GM21576 (cell line): Measurements from ENCODE around the gene SPSB1.

Source experiments
- ATAC-seq: cut with Tn5 transposase; IDR thresholded peaks from one replicate; pipeline ENCODE4 v1.9.1; 2021; ENCODE audit warnings: mild to moderate bottlenecking, moderate library complexity; ENCODE audit not compliant: unreplicated experiment

Gene SPSB1

DNA sequence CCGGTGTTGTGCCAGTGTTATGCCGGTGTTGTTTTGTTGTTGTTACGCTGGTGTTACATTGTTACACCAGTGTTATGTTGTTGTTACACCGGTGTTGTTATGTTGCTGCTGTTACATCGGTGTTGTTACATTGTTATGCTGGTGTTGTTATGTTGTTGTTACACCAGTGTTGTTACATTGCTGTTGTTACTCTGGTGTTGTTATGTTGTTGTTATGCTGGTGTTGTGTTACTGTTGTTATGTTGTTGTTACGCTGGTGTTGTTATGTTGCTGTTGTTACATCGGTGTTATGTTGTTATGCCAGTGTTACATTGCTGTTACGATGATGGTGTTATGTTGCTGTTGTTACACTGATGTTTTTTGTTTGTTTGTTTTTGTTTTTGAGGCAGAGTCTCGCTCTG is 34.1 kb upstream of the SPSB1 start:
- no peak for ATAC-seq

DNA sequence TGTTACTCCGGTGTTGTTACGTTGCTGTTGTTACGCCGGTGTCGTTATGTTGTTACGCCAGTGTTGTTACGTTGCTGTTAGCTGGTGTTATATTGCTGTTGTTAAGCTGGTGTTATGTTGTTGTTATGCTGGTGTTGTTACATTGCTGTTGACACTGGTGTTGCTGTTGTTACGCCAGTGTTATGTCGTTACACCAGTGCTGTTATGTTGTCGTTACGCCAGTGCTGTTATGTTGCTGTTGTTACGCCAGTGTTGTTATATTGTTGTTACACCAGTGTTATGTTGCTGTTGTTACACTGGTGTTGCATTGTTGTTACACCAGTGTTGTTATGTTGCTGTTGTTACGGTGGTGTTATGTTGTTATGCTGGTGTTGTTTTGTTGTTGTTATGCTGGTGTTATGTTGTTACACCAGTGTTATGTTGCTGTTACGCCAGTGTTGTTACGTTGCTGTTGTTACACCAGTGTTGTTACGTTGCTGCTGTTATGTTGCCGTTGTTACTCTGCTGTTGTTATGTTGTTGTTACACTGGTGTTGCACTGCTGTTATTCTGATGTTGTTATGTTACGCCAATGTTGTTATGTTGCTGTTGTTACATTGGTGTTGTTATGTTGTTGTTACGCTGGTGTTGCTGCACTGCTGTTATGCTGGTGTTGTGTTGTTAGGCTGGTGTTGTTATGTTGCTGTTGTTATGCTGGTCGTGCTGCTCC is 32.5 kb upstream of the SPSB1 start:
- ATAC-seq: no peak

DNA sequence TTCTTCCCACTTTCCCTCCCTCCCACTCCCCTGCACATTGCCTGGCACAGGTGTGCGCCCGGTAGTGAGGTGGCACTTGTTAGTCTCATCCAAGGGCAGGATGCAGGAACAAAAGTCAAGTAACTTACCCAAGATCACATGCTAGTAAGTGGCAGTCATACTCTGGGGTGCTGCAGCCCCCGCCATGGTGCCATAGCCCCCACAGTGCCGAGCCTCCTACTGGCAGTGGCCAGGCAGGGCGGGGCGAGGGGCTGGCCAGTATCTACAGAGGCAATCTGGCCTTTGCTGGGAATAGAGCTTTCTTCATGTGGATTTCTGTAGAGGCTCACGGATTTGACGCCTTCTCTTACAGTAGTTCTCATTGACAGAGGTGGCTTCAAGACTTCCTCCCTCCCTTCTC is 31.2 kb upstream of the SPSB1 start:
- ATAC-seq: no peak

DNA sequence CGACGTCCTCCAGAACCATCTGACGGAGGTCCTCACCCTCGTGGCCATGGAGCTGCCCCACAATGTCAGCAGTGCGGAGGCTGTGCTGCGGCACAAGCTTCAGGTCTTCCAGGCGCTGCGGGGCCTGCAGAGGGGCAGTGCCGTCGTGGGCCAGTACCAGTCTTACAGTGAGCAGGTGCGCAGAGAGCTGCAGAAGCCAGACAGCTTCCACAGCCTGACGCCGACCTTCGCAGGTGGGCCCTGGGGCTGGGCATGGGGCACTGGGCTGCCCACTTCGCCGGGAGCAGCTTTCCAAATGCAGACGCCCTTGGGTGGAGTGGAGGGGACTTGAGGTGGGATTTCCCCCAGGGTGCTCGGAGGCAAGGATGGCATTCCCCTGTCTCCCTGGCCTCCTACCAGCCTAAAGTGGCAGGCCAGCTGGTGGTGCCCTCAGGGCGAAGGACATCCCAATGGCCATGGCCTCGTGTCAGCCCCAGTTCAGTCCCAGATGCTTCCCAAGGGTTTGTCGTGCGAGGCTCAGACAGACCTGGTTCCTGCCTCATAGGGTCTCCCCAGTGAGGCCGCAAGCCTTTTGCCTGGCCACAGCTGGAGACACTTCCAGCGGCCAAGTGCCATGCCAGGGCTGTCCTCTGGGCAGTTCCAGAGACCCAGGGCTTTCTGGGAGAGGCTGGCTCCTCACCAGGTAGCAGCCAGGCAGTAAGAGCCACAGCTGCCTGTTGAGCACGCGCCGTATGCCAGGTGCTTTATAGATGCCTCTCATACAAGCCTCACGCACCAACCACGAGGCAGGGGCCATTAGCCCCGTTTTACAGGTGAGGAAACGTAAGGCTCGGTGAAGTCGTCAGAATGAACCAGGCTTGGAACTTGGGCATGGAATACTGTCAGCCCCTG is 30.4 kb upstream of the SPSB1 start:
- ATAC-seq: no peak

DNA sequence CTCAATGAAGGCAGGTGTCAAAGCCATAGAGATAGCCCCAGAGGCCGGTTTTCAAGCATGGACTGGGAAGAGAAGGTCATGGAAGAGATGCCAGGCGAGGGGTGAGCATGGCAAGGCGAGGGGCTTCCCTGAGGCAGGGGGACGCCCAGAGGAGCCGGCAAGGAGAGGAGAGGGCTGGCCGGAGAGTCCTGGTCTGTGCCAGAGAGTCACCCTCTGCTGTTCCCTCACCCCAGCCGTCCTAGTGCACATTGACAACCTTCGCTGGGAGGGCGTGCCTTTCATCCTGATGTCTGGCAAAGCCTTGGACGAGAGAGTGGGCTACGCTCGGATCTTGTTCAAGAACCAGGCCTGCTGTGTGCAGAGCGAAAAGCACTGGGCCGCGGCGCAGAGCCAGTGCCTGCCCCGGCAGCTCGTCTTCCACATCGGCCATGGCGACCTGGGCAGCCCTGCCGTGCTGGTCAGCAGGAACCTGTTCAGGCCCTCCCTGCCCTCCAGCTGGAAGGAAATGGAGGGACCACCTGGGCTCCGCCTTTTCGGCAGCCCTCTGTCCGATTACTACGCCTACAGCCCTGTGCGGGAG is 29.3 kb upstream of the SPSB1 start:
- ATAC-seq: no peak

DNA sequence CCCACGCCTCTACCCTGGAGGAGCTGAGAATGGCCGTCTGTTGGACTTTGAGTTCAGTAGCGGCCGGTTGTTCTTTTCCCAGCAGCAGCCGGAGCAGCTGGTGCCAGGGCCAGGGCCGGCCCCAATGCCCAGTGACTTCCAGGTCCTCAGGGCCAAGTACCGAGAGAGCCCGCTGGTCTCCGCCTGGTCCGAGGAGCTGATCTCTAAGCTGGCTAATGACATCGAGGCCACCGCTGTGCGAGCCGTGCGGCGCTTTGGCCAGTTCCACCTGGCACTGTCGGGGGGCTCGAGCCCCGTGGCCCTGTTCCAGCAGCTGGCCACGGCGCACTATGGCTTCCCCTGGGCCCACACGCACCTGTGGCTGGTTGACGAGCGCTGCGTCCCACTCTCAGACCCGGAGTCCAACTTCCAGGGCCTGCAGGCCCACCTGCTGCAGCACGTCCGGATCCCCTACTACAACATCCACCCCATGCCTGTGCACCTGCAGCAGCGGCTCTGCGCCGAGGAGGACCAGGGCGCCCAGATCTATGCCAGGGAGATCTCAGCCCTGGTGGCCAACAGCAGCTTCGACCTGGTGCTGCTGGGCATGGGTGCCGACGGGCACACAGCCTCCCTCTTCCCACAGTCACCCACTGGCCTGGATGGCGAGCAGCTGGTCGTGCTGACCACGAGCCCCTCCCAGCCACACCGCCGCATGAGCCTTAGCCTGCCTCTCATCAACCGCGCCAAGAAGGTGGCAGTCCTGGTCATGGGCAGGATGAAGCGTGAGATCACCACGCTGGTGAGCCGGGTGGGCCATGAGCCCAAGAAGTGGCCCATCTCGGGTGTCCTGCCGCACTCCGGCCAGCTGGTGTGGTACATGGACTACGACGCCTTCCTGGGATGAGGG is 28.5 kb upstream of the SPSB1 start:
- no peak for ATAC-seq

DNA sequence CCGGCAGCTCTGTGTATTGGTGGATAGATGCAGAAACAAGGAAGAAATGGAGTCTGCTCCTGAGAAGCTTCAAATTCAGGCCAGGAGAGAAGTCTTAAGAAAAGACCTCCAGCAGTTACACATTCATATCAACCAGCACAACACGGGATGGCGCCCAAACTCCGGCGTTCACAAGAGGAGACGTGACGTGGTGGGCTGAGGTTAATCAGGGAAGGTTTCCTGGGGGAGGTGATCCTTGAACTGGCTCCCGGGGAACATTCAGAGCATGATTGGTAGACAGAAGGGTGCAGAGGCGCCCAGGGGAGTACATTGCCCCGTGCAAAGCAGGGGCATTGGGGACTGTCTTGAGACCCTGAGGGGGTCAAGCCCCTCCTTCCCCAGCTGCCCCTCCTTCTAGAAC is 27.7 kb upstream of the SPSB1 start:
- no peak for ATAC-seq

DNA sequence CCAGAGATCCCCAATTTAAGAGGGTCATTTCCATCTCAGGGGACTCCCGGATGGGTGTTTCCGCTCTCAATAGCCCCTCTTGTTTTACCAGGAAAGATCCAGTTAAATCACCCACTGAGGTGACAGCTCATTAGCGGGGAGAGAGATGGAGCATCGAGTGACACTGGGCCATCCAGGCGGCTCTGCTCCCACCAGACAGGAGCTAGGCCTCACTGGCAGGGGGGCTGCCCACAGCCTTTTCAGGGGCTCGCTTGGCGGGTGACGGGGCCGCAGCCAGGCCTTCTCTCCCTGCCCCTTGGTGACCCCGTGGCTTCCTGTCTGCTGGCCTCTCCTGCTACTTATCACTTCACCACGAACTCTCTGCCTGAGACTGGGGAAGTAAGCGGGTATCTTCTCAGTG is 26.7 kb upstream of the SPSB1 start:
- ATAC-seq: no peak

DNA sequence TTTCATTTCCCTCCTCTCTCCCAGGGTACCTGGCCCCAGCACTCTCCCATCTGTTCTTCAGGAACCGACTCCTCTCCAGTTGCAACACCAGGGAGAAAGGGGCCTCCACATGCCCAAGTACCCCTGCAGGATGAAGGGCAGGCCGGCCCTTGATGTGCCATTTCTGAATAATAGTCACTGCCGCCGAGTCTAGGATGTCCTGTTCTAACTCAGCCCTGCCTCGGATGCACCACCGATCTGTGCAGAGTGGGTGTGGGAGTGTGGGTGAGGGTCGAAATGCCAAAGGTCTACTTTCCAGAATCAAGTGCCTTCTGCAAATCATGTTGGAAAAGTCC is 25.4 kb upstream of the SPSB1 start:
- no peak for ATAC-seq

DNA sequence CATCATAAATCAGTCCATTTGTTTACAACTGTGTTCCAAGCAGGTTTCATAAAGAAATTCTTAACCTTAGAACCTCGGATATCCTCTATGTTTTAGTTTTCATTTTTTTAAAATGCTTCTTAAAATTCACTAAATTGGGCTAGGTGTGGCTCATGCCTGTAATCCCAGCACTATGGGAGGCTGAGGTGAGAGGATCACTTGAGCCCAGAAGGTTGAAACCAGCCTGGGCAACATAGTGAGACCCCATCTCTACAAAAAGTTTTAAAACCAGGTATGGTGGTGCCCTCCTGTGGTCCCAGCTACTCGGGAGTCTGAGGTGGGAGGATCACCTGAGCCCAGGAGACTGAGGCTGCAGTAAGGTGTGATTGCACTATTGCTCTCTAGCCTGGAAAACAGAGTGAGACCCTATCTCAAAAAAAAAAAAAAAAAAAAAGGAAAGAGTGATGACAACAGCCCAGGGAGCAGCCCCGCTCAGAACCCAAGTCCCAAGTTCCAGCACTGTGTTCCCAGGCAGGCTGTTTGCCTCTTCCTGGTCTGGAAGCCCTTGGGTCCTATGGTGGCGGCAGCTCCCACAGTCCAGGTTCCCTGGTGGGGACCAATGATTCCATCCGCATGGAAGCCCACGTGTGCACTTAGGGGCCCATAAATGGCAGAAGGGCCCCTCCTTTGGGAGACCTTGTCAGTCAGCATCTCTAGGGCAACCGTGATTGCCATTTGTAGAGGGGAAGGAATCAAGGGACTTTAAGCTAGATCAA is 24.7 kb upstream of the SPSB1 start:
- no peak for ATAC-seq

DNA sequence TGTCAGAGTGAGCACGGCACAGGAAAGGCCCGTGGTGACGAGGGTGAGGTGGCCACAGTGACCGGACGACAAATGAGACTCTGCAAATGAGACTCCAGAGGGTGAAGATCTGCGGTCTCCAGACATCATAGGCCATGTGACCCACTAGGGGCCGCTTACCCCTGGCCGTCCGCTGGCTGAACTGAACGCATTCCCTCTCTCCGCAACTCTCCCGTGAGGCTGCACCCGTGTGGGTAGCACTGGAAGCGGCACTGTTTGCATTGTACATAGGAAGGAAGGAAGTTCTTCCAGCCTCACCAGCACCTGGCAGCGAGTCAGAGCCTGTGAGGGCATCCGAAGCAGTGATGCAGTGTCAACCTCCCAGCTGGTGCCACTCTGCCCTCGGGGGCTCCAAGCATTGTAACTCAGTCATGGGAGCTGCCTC is 23.6 kb upstream of the SPSB1 start:
- no peak for ATAC-seq

DNA sequence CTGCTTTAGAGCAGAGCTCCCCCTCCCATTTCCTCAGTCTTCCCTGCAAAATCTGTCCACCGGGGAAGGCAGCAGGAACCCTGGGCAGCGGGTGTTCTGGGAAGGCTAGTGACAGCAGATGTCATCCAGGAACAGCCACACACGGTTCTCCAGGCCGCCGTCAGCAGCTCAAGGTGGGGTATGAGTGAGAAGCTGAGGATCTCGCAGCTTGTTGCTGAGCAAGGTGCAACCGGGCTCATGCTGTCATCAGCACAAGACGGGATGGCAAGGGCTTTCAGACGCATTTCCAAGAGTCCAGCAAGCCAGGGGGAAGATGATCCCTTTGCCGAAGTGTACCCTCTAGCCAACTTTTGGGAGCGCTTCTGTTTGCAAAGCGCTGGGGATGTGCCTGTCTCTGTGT is 23.0 kb upstream of the SPSB1 start:
- no peak for ATAC-seq

DNA sequence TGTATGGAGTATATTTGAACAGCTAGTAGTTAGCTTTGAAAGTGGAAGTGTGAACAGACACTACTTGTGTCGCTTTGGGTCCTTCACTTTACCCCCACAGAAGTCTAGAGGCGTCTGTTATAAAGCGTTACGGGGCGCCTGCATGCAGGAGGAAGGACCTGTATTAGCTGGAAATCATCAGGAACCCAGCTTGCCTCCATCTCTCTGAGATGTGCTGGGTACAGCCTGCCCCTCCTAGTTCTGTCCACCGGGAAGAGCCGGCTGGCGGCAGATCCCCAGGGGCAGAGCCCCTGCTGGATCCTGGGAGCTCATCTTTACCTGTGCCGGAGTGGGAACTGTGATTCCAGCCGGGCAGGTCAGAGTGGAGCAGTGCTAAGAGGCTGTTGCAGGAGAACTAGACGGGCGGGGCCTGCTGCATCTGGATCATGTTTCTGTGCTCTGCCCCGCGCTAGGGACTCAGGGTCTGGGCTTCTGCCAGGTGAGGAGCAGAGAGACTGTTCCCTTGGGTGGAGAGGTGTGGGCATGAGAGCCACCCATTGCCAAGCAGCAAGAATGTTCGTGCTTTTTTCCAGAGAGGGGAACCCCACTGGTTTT is 22.3 kb upstream of the SPSB1 start:
- ATAC-seq: no peak

DNA sequence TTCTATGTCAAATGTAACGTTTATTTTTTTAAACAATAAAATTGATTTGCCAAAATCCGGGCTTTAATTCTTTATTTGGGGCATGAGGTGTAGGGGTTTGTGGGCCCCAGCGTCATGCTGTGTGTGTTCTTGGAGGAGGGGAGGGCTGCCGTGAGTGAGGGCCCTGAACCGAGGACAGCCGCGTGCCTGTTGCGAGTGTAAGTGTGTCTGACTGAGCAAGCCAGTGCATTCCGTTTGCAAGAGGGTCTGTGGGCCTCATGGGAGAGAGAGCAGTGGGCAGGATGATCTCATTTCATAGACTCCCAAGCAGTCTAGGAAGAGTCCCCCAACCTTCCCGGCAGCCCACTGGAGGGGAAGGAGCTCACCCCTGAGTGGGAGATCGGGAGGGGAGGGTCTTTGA is 21.4 kb upstream of the SPSB1 start:
- ATAC-seq: no peak

DNA sequence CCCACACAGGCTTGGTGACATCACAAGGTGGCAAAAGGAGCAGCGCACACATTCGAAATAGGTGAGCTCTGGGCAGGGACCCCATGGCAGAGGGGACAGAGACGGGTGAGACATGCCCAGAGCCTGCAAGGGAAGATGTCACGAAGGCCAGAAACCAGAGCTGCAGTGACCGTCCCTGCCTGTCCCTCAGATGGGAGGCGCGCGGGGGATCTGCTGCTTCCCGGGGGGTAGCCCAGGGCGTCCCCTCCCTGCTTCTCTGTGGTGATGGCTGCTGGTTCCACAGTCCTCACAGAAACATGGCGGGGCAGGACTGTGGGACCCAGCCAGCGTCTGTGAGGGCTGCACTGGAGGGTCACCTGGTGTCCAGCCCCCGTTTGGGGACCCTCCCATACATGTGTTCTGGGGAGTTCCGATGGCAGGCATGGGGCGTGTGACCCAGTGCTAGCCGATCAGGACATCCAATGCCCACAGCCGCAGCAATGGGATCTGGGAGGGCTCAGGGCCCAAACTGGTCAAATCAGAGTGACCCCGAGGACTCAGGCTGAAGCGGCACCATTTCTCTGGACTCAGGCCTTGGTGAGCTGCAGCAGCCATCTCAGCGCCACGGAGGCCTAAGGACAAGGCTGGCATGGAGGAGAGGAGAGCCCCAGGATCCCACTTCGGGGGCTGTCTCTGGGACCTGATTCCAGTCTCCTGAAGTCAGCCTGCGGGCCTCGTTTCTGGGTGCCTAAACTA is 20.7 kb upstream of the SPSB1 start:
- no peak for ATAC-seq

DNA sequence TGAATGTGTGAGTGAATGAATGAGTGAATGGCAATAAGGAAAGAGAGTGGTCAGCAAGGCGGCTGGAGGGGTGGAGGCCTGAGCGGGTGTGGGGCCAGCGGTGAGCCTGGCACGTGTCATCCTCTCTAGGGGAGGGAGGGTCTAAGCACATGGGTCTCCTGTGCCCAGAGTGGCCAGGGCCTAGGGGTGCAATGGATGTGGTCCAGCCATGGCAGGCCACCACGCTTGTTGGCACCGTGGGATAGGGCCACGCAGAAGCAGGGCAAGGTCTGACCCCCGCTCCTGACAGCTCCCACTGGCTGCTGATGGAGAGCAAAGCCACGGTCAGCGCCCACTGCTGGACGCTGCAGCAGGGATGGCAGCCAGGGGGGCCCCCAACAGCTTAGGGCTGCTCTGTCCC is 19.5 kb upstream of the SPSB1 start:
- ATAC-seq: no peak

DNA sequence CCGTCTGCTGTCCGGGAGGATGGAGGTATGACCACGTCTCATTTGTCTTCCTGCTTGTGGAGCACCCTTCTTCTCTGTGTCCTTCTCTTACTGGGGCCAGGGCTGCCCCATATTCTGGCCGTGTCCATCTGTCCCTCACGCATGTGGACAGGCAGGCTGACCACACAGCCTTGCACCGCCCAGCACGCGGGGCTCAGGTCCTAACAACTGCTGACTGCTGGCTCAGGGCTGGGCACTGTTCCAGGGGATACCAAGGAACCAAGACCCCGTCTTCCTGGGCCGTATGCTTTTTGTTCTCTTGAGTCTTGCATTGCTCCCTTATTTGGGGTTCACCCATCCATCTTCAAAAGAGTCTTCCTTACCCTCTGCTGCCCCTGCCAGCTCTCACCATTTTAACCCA is 17.5 kb upstream of the SPSB1 start:
- ATAC-seq: no peak

DNA sequence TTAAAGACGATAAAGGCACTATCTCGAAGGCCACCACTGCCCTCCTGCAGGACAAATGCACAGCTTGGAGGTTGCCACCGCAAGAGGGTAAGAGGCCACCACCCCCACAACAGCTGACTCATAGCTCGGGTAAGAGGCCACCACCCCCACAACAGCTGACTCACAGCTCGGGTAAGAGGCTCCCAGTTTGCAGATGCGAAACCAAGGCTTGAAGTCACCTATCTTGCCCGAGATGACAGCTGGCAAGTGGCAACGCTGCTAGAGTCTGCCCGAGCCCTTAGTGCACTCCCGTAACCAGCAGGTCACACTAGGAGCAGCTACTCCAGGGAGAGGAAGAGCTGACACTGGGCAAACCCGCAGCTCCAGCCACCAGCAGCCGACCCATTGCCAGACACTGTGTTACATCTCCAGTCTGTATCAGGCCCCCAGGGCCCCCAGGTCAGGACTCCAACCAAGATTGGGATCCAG is 17.1 kb upstream of the SPSB1 start:
- ATAC-seq: peak; percentile 90

DNA sequence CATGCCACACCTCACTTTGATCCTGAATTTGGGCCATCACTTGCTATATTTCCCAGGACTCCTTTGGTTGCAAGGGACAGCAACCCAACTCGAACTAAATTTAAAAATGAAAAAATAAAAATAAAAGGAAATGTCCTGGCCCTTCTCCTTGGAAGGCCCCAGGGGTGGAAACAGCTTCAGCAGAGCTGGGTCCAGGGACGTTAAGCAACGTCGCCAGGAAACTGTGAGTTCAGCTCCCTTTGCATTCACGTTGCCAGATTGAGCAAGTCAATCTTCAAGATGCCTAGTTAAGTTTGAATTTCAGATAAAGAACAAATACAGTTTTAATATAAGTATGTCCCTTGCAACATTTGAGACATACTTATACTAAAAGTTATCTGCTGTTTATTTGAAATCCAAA is 14.6 kb upstream of the SPSB1 start:
- no peak for ATAC-seq
